COLO829 (cell line): Measurements from ENCODE around the gene CYP2U1.
"Not testable (repeated sequence)": the region's sequence is repeated elsewhere in the genome, so short reads cannot be mapped to it uniquely, and the experiment has no call there.

ENCODE experiments used
- DNase-seq: peaks from one replicate; pipeline ENCODE4 v3.0.0; 2012; ENCODE audit warnings: low spot score

Gene CYP2U1

GRCh38 chr4:107930821-107931774, at the start of gene CYP2U1:
Gene CYP2U1 (plus strand): TSS chr4:107931549. CDS start chr4:107931644, 95 bp downstream.
- peak; percentile 78 for DNase-seq

- no peak for DNase-seq
Measured at GRCh38 chr4:107885865-107886264, 45.5 kb upstream of the CYP2U1 start.

- no peak for DNase-seq
Measured at GRCh38 chr4:107888237-107888636, 43.1 kb upstream of the CYP2U1 start.

- no peak for DNase-seq
Measured at GRCh38 chr4:107890779-107891178, 40.6 kb upstream of the CYP2U1 start.

- no peak for DNase-seq
Measured at GRCh38 chr4:107891299-107891698, 40.0 kb upstream of the CYP2U1 start.

GRCh38 chr4:107893171-107894137, 37.9 kb upstream of the CYP2U1 start:
- no peak for DNase-seq

GRCh38 chr4:107894138-107894603, 37.2 kb upstream of the CYP2U1 start:
- no peak for DNase-seq

- DNase-seq = peak; percentile 86
Measured at GRCh38 chr4:107896158-107896645, 35.1 kb upstream of the CYP2U1 start.

GRCh38 chr4:107896646-107897045, 34.7 kb upstream of the CYP2U1 start:
- no peak for DNase-seq

GRCh38 chr4:107897823-107898222, 33.5 kb upstream of the CYP2U1 start:
- no peak for DNase-seq

GRCh38 chr4:107900067-107900466, 31.3 kb upstream of the CYP2U1 start:
- no peak for DNase-seq

GRCh38 chr4:107900508-107900907, 30.8 kb upstream of the CYP2U1 start:
- DNase-seq = no peak

- DNase-seq = no peak
Measured at GRCh38 chr4:107901213-107901934, 30.0 kb upstream of the CYP2U1 start.

GRCh38 chr4:107902715-107903114, 28.6 kb upstream of the CYP2U1 start:
- DNase-seq = no peak

GRCh38 chr4:107905082-107905481, 26.3 kb upstream of the CYP2U1 start:
- not testable (repeated sequence) for DNase-seq

- no peak for DNase-seq
Measured at GRCh38 chr4:107906458-107907100, 24.8 kb upstream of the CYP2U1 start.

- DNase-seq = no peak
Measured at GRCh38 chr4:107908377-107908776, 23.0 kb upstream of the CYP2U1 start.

GRCh38 chr4:107913283-107913899, 18.0 kb upstream of the CYP2U1 start:
- peak; percentile 58 for DNase-seq

- DNase-seq = no peak
Measured at GRCh38 chr4:107915220-107915619, 16.1 kb upstream of the CYP2U1 start.

GRCh38 chr4:107916623-107917022, 14.7 kb upstream of the CYP2U1 start:
- no peak for DNase-seq

GRCh38 chr4:107917500-107917899, 13.8 kb upstream of the CYP2U1 start:
- no peak for DNase-seq
